Sigmoid colon (tissue), 4 donors: ENCODE measurements around the gene SCAPER.

Experiments
- CTCF ChIP-seq, 4 experiments: fragments of 450-650 bp in 3 of 4; fragments of 200-600 bp in 1 of 4; IDR thresholded peaks; one replicate each; pipeline ENCODE4 v1.5.1; 2016 to 2019; ENCODE audit warnings: antibody characterized with exemption in 4 of 4, mild to moderate bottlenecking in 3 of 4, moderate library complexity in 2 of 4
- EP300 ChIP-seq, 4 donors: sonication (generic); formaldehyde crosslinking; IDR thresholded peaks; one replicate each; pipeline ENCODE4 v1.6.1; 2017; ENCODE audit warnings: antibody characterized with exemption in 4 of 4

- TF ChIP-seq CTCF (IDR thresholded peaks at IDR 0.05) (no peak), EP300 (IDR thresholded peaks at IDR 0.05) (no peak)
These were observed 390.9 kb downstream of the SCAPER start for GRCh38 chr15:76514282-76514681.
